Heart left ventricle (tissue), 16 donors: ENCODE results near the gene FBXL22. TPM values are rescaled to one million over a fixed set of nuclear protein-coding genes. Genes with fewer than 3 reads are reported as not detected.

Experiments used
- ATAC-seq, 4 donors: fragments of 200-7000 bp; cut with Tn5 transposase; one replicate each; pipeline ENCODE4 v1.9.1; 2020 to 2022; ENCODE audit warnings: moderate library complexity in 4 of 4, mild to moderate bottlenecking in 3 of 4, moderate number of reproducible peaks in 1 of 4
- DNase-seq, 5 donors: peaks; one replicate each; pipeline ENCODE4 v3.0.0-alpha.2; 2020
- H3K27ac ChIP-seq, 12 donors: fragments of 200-600 bp; sonication (generic) in 4 of 12; one replicate each; pipeline versions ENCODE4 v1.5.0 to v1.8.0; 2016 to 2022; ENCODE audit warnings: mild to moderate bottlenecking in 2 of 12
- H3K27me3 ChIP-seq, 9 donors: fragments of 200-600 bp; sonication (generic) in 2 of 9; one replicate each; pipeline versions ENCODE4 v1.5.1 to v1.8.0; 2016 to 2022; ENCODE audit warnings: mild to moderate bottlenecking in 3 of 9
- H3K36me3 ChIP-seq, 9 donors: fragments of 200-600 bp; sonication (generic) in 2 of 9; one replicate each; pipeline versions ENCODE4 v1.5.0 to v1.8.0; 2018 to 2022; ENCODE audit warnings: mild to moderate bottlenecking in 2 of 9
- H3K4me1 ChIP-seq, 12 donors: fragments of 200-600 bp; sonication (generic) in 4 of 12; one replicate each; pipeline versions ENCODE4 v1.5.0 to v1.8.0; 2016 to 2022; ENCODE audit warnings: mild to moderate bottlenecking in 3 of 12
- H3K4me3 ChIP-seq, 12 donors: fragments of 200-600 bp; sonication (generic) in 4 of 12; one replicate each; pipeline versions ENCODE4 v1.5.0 to v1.8.0; 2017 to 2022; ENCODE audit warnings: mild to moderate bottlenecking in 9 of 12, moderate library complexity in 4 of 12
- H3K9me3 ChIP-seq, 12 donors: fragments of 200-600 bp; sonication (generic) in 4 of 12; one replicate each; pipeline versions ENCODE4 v1.5.0 to v1.8.0; 2016 to 2022; ENCODE audit warnings: mild to moderate bottlenecking in 1 of 12
- POLR2A ChIP-seq, 2 donors: fragments of 450-650 bp; IDR thresholded peaks; one replicate each; pipeline ENCODE4 v1.6.1; 2017; ENCODE audit warnings: antibody characterized with exemption in 2 of 2, mild to moderate bottlenecking in 2 of 2, moderate library complexity in 2 of 2
- WGBS, 4 donors: extraction: QIAGEN DNeasy Blood & Tissue Kit in 2 of 4; methylation state at CpG; one replicate each; pipeline versions ENCODE4 v1.1.5 to v1.1.7; 2013 to 2018; 5-methylcytosine and 5-hydroxymethylcytosine counted together
- intact Hi-C, 10 donors: fragments of 100-400 bp; cut with DNase I; formaldehyde crosslinking; loops; one replicate each; pipeline versions ENCODE4 v1.11.1 to v1.14.2; 2022
- polyA plus RNA-seq, 2 donors: library from polyadenylated mRNA; stranded (reverse); fragments of 200-250 nt; gene quantifications; one replicate each; pipeline ENCODE4 v1.2.3, GENCODE V29; 2013
- total RNA-seq, 9 donors: library from RNA; depleted of rRNA in 2 of 9; stranded (reverse); fragments of >200 nt in 2 of 9; fragmentation: NEBNext Ultra II Directional in 3 of 9; extraction: Animal tissue kit (Norgen Biotek cat#: 25700) in 3 of 9; gene quantifications; one replicate each; pipeline versions ENCODE4 v1.1.0 to v1.2.4, GENCODE V29; 2016 to 2023
- TF ChIP-seq, protein P1 (sequence below), 12 donors: fragments of 200-600 bp; sonication (generic) in 4 of 12; IDR thresholded peaks; one replicate each; pipeline versions ENCODE4 v1.5.0 to v1.8.0; 2018 to 2022; ENCODE audit warnings: antibody characterized with exemption in 12 of 12, mild to moderate bottlenecking in 5 of 12
- donor health status: ischemic (EF 13 %, LVEDD 7.1; RV severe dilation, severe dysfunction).
- donor health status: healthy with polysubstance abuse.
- donor health status: DM: no; HTN: yes; CAD: no.
- donor health status: DM: no; HTN: no; CAD: no.
- donor health status: ischemic (EF 25% LVEDD 6.9; RV normal size, moderate dysfunction).
- donor health status: ischemic (EF 25% LVEDD 5.7; RV mildly dilated, moderate dysfunction).
- donor health status: healthy.
- donor health status: DM: yes; HTN: yes; CAD: no.
- donor health status: ischemic (EF 35%, LVEDD 5.7; RV mildly dilated, moderate dysfunction).
- donor health status: nonischemic (EF 11% LVEDD 7.7; RV severe dilation, severe dysfunction).
- donor health status: DM: yes; HTN: yes; CAD: no.
- donor health status: PGD.
- donor health status: ischemic (EF 29% LVEDD 5.4; RV normal size, mild dysfunction).
- donor health status: nonischemic (EF 23%, LVEDD 6.1; RV moderate dilation, normal function).

FBXL22 gene
- total and polyA plus RNA-seq, 11 donors = 2.4 to 41.5 (median 20.7) TPM

DNA sequence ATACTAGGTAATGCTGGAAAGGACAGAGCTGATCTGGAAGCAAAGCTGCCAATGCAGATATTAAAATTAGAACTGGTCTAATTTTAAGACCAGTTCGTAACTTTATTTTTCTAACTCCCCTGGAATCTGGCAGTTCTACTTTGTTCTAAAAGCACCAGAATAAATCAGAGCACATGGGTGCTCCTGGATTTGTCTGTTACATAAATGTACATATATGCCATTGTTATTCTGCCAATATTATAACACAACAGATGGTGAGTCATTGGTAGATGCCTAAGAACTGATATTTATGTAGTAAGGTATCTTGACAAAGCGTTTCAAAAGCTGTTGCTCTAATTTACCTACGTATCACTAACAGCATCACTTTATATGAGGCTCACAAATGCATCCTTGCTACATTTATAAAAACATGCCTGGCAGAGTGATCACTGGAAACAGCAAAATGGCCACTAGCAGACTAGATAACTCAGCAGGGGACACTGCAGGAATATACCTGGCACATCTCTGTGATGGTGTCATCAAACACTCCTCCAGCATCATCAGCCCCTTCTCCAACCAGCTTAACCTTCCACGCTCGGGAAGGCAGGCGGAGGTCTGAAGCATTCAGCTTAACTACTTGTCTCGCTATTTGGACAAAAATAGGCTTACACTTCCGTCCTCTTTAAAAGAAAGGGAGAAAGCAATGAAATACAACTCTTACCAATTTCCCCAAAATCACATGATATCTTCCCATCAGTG lies 26.2 kb downstream of the FBXL22 start:
- DNase-seq = no peak
- no peak overlapping the region for H3K4me3 ChIP-seq
- no peak for TF ChIP-seq POLR2A (IDR thresholded peaks at IDR 0.05)
- TF ChIP-seq, protein P1, sequence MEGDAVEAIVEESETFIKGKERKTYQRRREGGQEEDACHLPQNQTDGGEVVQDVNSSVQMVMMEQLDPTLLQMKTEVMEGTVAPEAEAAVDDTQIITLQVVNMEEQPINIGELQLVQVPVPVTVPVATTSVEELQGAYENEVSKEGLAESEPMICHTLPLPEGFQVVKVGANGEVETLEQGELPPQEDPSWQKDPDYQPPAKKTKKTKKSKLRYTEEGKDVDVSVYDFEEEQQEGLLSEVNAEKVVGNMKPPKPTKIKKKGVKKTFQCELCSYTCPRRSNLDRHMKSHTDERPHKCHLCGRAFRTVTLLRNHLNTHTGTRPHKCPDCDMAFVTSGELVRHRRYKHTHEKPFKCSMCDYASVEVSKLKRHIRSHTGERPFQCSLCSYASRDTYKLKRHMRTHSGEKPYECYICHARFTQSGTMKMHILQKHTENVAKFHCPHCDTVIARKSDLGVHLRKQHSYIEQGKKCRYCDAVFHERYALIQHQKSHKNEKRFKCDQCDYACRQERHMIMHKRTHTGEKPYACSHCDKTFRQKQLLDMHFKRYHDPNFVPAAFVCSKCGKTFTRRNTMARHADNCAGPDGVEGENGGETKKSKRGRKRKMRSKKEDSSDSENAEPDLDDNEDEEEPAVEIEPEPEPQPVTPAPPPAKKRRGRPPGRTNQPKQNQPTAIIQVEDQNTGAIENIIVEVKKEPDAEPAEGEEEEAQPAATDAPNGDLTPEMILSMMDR (IDR thresholded peaks at IDR 0.05) = no peak
- H3K27ac ChIP-seq = no peak overlapping the region
- no peak for ATAC-seq
- H3K27me3 ChIP-seq = no peaks in the 10 kb centered on the region
- 94 to 97% (median 95%) methylated on average over 8 of the region's 8 CpGs for WGBS, 4 donors
- no peaks in the 10 kb centered on the region for H3K9me3 ChIP-seq
- no peaks in the 10 kb centered on the region for H3K4me1 ChIP-seq
- H3K36me3 ChIP-seq = peaks cover 2 to 82% (median 70%) of the 10 kb centered on the region in 9 donors
- intact Hi-C loops = loop anchor here in 1 of 10 donors (10.0 kb wide), 1 partner anchor 451 kb away; no protein-coding TSS in a partner anchor

DNA sequence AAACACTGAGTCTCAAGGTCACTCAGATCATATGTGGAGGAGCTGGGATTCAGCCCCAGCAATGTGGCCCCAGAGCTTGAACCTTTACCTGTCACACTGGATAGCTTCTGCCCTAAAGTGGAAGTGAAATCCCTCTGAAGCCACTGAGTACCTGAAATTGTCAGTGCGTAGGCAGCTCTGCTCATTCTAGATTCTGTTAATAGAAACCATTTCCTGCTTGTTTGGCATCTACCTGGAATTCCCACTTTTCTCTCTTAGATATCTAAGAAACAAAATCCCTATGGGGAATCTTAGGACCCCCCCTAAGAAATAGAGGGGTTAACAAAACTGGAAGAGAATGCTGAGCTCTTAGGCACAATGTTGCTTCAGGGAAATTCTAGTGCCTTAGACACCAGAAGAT lies 29.8 kb downstream of the FBXL22 start:
- 88 to 100% (median 97%) methylated on average over 1 of the region's 1 CpG for WGBS, 4 donors
- Histone ChIP-seq H3K36me3 (peaks cover 2 to 100% (median 100%) of the 10 kb centered on the region in 9 donors), H3K27ac (no peak overlapping the region), H3K27me3 (no peaks in the 10 kb centered on the region), H3K4me1 (no peaks in the 10 kb centered on the region), H3K9me3 (no peaks in the 10 kb centered on the region), H3K4me3 (no peak overlapping the region)
- intact Hi-C loops = loop anchor here in 1 of 10 donors (10.0 kb wide), 1 partner anchor 448 kb away; no protein-coding TSS in a partner anchor
- TF ChIP-seq, protein P1 (IDR thresholded peaks at IDR 0.05) = no peak
- no peak for TF ChIP-seq POLR2A (IDR thresholded peaks at IDR 0.05)
- DNase-seq (no peak), ATAC-seq (no peak)

DNA sequence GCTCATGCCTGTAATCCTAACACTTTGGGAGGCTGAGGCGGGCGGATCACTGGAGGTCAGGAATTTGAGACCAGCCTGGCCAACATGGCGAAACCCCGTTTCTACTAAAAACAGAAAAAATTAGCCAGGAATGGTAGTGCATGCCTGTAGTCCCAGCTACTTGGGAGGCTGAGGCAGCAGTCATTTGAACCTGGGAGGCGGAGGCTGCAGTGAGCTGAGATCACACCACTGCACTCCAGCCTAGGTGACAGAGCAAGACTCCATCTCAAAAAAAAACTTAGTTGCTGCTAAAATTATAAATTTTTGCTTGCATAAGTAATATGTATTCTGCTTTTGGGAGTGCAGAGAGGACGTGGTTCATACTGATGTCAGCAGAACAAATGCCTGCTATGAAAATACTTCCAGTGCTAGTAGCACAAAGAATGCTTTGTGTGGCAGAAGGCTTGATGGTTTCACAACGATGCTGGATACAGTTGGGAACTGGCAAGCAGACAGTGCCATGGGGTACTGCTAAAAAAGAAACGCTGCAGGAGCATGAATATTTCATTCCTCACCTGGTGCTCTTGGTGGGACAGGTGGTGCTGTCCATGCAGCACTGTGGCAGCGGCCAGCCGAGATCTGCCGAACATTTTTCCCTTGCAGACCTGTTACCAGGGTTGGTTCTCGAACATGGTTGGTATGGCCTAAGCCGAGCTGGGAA lies 31.1 kb downstream of the FBXL22 start:
- Histone ChIP-seq H3K36me3 (peaks cover 0 to 100% (median 100%) of the 10 kb centered on the region in 9 donors), H3K9me3 (no peaks in the 10 kb centered on the region), H3K27me3 (no peaks in the 10 kb centered on the region), H3K4me3 (no peak overlapping the region), H3K27ac (no peak overlapping the region), H3K4me1 (no peaks in the 10 kb centered on the region)
- intact Hi-C loops = loop anchor here in 1 of 10 donors (10.0 kb wide), 1 partner anchor 447 kb away; no protein-coding TSS in a partner anchor
- ATAC-seq (no peak), DNase-seq (no peak)
- WGBS, 4 donors = 77 to 92% (median 90%) methylated on average over 13 of the region's 13 CpGs
- TF ChIP-seq, protein P1 (IDR thresholded peaks at IDR 0.05) = no peak
- no peak for TF ChIP-seq POLR2A (IDR thresholded peaks at IDR 0.05)
